ENCODE results near the gene NLRP5.
"Not testable (repeated sequence)": the region's sequence is repeated elsewhere in the genome, so short reads cannot be mapped to it uniquely, and the experiment has no call there.

The NLRP5 gene

GRCh38 chr19:55986487-55986886 is at the start of gene NLRP5:
Gene NLRP5 (plus strand): TSS chr19:55986775.
- DNase-seq = no peak

GRCh38 chr19:55939206-55939605 is 47.4 kb upstream of the NLRP5 start:
- no peak for DNase-seq

- no peak for DNase-seq
Measured at GRCh38 chr19:55940306-55940705, 46.3 kb upstream of the NLRP5 start.

GRCh38 chr19:55947532-55947931 is 39.0 kb upstream of the NLRP5 start, which contains the start of gene NLRP8:
Gene NLRP8 (plus strand): TSS chr19:55947832.
- no peak for DNase-seq

- DNase-seq = not testable (repeated sequence)
Measured at GRCh38 chr19:55950566-55950965, 36.0 kb upstream of the NLRP5 start.

GRCh38 chr19:55956431-55956830 is 30.1 kb upstream of the NLRP5 start:
- DNase-seq = no peak

- no peak for DNase-seq
Measured at GRCh38 chr19:55958356-55958755, 28.2 kb upstream of the NLRP5 start.

- no peak for DNase-seq
Measured at GRCh38 chr19:55959996-55960675, 26.4 kb upstream of the NLRP5 start.

GRCh38 chr19:55962186-55962585 is 24.4 kb upstream of the NLRP5 start:
- no peak for DNase-seq

GRCh38 chr19:55973982-55974381 is 12.6 kb upstream of the NLRP5 start:
- no peak for DNase-seq

GRCh38 chr19:55980415-55980814 is 6.2 kb upstream of the NLRP5 start:
- DNase-seq = no peak

- no peak for DNase-seq
Measured at GRCh38 chr19:55985254-55985653, 1.3 kb upstream of the NLRP5 start.

- DNase-seq = no peak
Measured at GRCh38 chr19:55990831-55991230, 4.3 kb downstream of the NLRP5 start.

- DNase-seq = no peak
Measured at GRCh38 chr19:55993492-55993891, 6.9 kb downstream of the NLRP5 start.

GRCh38 chr19:56014765-56015164 is 28.2 kb downstream of the NLRP5 start:
- no peak for DNase-seq

- DNase-seq = no peak
Measured at GRCh38 chr19:56015756-56016155, 29.2 kb downstream of the NLRP5 start.

- not testable (repeated sequence) for DNase-seq
Measured at GRCh38 chr19:56019325-56019724, 32.8 kb downstream of the NLRP5 start.

- not testable (repeated sequence) for DNase-seq
Measured at GRCh38 chr19:56020355-56020975, 33.9 kb downstream of the NLRP5 start.

- DNase-seq = no peak
Measured at GRCh38 chr19:56026769-56027168, 40.2 kb downstream of the NLRP5 start.

- no peak for DNase-seq
Measured at GRCh38 chr19:56053596-56053995, 67.0 kb downstream of the NLRP5 start.

GRCh38 chr19:56066152-56067023 is 79.8 kb downstream of the NLRP5 start:
- peak; percentile 22 for DNase-seq

- DNase-seq = no peak
Measured at GRCh38 chr19:56069642-56070041, 83.1 kb downstream of the NLRP5 start.

GRCh38 chr19:56071151-56071550 is 84.6 kb downstream of the NLRP5 start:
- DNase-seq = no peak

- DNase-seq = peak; percentile 43
Measured at GRCh38 chr19:56076498-56076897, 89.9 kb downstream of the NLRP5 start.

All from NCI-H510A treated with DMSO at 0.1 percent for 48 hours (cell line).